T47D (cell line): ENCODE measurements around the gene HASPIN.
"Not testable (repeated sequence)": the region's sequence is repeated elsewhere in the genome, so short reads cannot be mapped to it uniquely, and the experiment has no call there.

Experiments used
- DNase-seq, 2 experiments: peaks; one replicate each; pipeline versions ENCODE4 v3.0.0 to v3.0.0-alpha.2; 2011 to 2012; ENCODE audit warnings: low read depth in 1 of 2, low spot score in 1 of 2
- JUND ChIP-seq: IDR thresholded peaks from 2 replicates; pipeline ENCODE4 v1.6.1; 2012; ENCODE audit warnings: low read depth
- in situ Hi-C: cut with HindIII; loops from 2 replicates; pipeline ENCODE4 v1.10.0; 2016; ENCODE audit warnings: low sequenced_read_pairs, low pct_unique_long_range_greater_than_20kb

Gene HASPIN

DNA sequence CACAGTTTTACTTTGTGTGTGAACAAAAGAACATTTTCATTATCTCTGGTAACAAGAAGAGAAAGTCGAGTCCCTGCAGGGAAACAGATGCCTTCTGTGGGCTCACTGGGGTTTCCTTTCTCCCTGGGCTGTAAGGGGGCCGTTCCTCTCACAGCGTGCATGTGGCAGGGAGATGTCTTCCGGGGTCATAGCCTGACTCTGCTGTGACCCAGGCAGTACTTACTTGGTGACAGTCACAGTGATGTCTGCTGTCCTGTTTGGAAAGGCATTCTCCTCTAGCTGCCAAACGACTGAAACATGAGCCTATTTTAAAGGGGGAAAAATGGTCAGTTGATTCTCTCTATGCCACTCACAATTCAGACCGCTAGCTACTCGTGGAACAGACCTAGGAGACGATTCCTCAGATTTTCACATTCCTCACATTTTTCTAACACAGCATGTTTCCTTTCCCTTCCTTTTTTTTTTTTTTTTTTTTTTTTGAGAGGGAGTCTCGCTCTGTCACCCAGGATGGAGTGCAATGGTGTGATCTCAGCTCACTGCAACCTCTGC is 7.3 kb downstream of the HASPIN start:
- TF ChIP-seq JUND = no peak
- in situ Hi-C loops = no loop called here
- DNase-seq = no peak

DNA sequence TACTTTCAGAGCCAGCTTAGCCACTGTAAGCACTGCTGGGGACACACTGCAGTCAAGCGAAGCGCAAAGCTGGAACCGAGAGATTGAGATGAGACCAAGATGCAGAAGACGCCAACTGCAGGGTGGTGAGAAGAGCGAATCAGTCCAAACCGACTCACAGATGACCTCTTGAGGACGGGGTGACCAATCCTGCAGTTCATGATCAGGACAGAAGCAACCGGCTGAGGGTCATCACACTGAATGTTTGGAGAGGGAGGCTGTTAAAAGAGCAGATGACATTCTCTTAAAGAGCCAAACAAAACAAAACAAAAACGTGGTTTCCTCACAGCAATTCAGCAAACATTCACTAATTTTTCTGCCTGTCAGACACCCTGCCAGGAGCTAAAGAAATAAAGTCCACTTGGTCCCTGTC is 8.5 kb downstream of the HASPIN start:
- in situ Hi-C loops = no loop called here
- TF ChIP-seq JUND = no peak
- DNase-seq = no peak

DNA sequence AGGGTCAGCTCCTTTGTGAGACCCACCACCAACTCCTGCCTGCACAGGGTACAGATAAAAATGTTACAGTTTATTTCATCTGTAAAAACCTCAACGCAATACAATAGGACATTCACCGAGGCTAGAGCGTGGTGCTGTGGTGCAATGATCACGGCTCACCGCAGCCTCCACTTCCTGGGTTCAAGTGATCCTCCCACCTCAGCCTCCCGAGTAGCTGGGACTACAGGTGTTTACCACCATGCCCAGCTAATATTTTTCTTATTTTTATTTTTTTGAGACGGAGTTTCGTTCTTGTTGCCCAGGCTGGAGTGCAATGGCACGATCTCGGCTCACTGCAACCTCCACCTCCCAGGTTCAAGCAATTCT is 11.2 kb downstream of the HASPIN start:
- DNase-seq, in situ Hi-C loops: not testable (repeated sequence)

DNA sequence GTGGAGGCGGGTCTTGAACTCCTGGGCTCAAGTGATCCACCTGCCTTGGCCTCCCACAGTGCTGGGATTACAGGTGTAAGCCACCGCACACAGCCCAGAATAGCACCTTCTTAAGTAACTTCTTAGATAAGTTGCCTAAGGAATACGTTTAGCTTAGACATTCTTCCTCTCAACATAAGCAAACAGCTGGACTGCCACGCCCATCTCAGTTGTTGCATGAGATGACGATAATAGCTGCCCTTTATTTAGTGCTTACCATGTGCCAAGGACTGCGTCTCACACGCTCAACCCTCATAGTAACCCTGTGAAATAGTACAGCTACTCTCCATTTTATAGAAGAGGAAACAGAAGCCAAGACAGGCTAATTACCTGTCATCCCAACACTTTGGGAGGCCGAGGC is 11.8 kb downstream of the HASPIN start:
- no peak for TF ChIP-seq JUND
- in situ Hi-C loops = no loop called here
- DNase-seq = no peak

DNA sequence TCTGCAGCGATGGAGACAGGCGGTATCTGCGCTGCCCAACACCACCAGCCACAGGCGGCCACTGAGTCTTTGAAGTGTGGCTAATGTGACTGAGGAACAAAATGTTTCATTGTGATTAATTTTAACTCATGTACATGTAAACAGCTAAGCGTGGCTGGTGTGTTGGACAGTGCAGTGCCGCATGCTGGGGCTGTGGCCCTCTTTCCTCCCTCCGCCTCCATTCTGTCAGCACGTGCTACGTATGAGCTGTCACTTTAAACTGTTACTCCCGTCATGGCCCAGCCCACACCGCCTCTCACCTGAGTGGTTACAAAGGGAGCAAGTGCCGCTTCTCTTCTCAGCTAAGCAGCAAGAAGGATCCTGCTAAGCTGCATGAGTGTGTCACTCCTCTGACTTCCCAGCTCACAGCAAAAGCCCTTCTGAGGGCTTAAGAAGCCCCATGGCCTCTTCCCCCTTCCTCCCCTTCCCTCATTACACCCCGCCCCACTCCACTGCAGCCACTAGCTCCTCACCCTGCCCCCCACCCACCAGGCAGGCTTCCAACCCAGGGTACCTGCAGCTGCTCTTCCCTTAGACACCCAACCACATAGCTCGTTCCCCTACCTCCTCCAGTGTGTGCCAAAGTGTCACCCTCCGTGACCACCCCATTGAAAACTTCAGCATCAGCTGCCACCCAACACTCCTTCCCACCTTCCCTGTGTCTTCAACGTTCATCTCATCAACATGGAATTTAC is 15.0 kb downstream of the HASPIN start:
- no peak for TF ChIP-seq JUND
- DNase-seq = peak; percentile 52 to 79
- in situ Hi-C loops = no loop called here

DNA sequence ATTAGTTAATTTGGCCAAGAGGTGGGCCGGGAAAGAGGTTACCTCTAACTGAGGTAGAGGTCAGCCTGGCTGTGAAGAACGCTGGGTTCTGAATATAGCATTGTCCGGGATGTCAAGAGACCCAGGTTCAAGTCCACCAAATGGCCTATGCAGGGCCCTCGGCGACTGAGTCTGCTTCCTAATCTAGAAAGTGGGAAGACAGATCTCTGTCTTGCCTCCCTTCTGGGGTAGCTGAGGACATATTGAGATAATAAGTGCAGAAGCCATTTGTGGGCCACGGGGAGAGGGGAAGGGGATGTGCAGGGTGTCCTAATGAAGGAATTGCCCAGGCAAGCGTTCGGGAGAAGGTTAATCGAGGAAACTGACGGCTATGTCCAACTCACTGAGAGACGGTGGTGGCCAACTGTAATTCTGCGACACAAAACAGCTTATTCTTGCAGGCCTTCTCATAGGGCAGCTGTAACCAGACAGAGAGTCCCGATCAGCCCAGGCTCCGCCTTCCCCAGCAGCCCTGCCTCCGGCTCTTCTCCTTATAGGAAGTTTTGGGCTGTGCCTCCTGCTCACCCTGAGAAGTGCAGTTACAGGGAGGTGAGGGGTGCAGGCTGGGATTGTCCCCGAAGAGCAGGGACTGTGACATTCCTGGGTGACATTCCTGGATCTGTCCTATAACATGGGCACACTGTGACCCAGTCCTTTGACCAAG is 15.9 kb downstream of the HASPIN start:
- TF ChIP-seq JUND = no peak
- in situ Hi-C loops = no loop called here
- DNase-seq = no peak

DNA sequence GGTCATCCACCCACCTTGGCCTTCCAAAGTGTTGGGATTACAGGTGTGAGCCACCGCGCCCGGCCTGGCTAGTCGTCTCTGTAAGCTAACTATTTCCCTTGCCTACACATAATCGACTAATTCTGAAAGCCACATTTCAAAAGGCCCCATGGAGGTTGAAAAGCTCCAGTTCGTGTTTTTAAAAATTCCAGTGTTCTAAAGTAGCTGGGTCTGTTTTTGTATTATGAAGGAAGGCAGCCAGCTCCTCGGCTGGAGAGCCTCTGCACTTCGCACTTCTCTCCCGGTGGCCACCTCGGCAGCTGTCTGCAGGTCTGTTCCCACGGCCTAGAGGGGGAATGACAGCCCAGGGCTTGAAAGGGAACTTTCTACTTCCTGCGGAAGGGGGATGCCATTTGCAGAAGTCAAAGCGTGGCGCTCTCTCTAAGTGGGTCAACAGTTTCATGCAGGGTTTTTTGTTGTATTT is 16.9 kb downstream of the HASPIN start:
- no peak for TF ChIP-seq JUND
- no peak for DNase-seq
- in situ Hi-C loops = no loop called here

DNA sequence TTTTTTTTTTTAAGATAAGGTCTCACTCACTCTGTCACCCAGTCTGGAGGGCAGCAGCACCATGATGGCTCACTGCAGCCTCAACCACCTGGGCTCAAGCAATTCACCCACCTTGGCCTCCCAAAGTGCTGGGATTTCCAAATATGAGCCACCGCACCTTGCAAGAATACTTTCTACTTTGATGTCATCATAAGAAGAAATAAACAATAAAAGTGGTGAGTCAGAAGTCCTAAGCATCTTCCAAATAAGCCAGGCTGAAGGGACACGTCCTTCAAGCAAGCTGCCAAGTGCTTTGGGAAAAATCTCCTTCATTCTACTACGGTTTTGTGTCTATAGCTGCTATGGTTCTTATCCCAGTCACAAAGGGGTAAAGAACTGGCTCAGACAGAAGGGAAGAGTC is 20.3 kb downstream of the HASPIN start:
- DNase-seq = no peak
- in situ Hi-C loops = no loop called here
- TF ChIP-seq JUND = no peak

DNA sequence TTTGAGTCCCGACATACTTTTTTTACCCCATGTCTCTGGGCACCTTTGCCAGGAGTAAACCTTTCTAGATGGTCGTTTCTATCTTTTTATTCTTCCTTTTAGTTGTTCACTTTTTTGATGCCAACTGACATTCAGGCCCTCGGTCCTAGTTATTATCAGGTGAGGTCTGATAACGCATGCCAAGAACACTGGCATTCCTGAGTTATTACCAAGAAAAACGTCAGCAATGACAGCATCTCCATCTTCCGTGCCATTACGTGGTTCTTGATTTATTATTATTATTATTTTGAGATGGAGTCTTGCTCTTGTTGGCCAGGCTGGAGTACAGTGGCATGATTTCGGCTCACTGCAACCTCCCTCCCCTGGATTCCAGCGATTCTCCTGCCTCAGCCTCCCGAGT is 21.4 kb downstream of the HASPIN start:
- in situ Hi-C loops = no loop called here
- no peak for TF ChIP-seq JUND
- DNase-seq = no peak

DNA sequence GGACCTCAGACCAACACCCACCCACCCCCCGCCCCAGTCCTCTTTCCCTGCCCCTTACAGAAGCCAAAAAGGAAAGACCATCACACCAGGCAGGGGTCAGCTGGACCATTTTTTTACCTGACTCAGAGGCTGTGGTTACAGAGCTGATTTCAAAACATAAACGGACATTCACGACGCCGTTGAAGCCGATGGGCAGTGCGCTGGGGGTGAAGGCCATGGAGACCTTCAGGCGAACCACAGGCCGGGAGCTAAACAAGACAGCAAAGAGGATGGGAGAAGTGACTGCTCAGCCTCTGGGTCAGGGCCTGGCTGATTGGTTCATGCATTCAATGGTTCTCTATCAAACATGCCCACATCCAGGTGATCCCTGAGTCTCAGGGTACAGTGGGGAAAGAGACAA is 24.1 kb downstream of the HASPIN start:
- TF ChIP-seq JUND = no peak
- no peak for DNase-seq
- in situ Hi-C loops = no loop called here

DNA sequence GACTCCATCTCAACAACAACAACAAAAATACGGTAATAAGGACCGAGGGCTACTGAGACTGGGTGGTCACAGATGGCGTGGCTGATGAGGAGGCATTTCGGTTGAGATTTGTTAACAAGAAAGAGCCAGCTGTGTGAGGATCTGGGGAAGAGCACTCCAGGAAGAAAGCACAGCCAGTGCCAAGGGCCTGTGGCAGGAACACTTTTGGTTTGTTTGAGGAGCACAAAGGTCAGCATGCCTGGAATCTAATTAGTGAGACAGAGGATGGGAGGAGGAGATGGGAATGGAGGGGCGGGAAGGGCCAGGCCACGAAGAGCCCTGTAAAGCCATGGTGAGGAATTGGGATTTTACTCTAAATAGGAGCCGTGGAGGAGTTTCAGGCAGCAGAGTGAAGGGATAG is 24.9 kb downstream of the HASPIN start:
- in situ Hi-C loops = no loop called here
- DNase-seq = no peak
- no peak for TF ChIP-seq JUND

DNA sequence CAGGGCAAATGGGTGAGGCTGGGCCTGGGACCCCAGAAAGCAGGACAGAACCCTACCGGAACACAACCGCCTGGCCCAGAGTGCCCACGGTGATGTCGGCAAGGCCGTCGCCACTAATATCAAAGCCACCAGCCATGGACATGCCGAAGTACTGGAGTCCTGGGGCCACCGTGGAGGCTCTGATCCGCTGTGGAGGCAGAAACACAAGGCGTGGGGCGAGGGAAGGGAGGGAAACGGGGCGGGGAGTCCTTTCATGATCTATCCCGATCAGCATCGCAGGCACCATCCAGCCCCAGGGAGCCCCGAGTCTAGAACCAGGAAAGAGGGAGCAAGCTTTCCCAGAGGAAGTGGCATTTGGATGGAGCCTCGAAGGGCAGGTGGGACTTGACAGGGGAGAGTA is 26.6 kb downstream of the HASPIN start:
- in situ Hi-C loops = no loop called here
- TF ChIP-seq JUND = no peak
- DNase-seq = no peak

DNA sequence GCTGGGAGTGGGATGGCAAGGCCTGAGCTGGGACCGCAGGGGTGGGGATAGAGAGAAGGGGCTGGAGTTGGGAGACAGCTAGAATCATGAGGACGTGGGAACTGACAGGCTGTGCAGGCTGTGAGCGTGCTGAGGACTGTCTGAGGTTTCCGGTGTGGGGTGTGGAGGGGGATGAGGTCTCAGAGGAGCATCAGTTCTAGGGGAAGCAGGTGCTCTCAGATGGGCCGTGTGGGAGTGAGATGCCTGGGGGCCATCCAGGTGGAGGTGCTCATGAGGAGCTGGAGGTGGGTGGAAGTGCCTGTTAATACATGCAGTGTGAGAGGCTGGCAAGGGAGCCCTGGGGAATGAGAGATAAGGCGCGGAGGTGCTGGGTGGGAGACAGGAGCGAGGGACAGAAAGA is 27.2 kb downstream of the HASPIN start:
- TF ChIP-seq JUND = no peak
- DNase-seq = no peak
- in situ Hi-C loops = no loop called here

DNA sequence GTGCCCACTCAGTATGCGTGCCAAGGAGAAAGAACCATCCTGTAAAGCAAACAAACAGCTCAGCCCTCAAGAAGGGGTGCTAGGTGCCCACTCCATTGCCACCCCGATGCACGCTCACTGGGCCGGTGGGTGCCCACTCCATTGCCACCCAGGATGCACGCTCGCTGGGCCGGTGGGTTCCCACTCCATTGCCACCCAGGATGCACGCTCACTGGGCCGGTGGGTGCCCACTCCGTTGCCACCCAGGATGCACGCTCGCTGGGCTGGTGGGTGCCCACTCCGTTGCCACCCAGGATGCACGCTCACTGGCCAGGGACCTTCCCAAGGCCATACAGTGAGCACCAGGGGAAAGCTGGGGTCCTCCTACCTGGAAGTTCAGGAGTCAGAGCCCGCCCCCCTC is 28.1 kb downstream of the HASPIN start:
- no peak for TF ChIP-seq JUND
- no peak for DNase-seq
- in situ Hi-C loops = no loop called here
